Heart left ventricle (tissue), 16 donors: ENCODE measurements around the gene ITGAV. TPM values are rescaled to one million over a fixed set of nuclear protein-coding genes. Genes with fewer than 3 reads are reported as not detected.
"Not testable (repeated sequence)": the region's sequence is repeated elsewhere in the genome, so short reads cannot be mapped to it uniquely, and the experiment has no call there.

Experiments
- ATAC-seq, 4 donors: fragments of 200-7000 bp; cut with Tn5 transposase; one replicate each; pipeline ENCODE4 v1.9.1; 2020 to 2022; ENCODE audit warnings: moderate library complexity in 4 of 4, mild to moderate bottlenecking in 3 of 4, moderate number of reproducible peaks in 1 of 4
- DNase-seq, 5 donors: peaks; one replicate each; pipeline ENCODE4 v3.0.0-alpha.2; 2020
- H3K27ac ChIP-seq, 12 donors: fragments of 200-600 bp; sonication (generic) in 4 of 12; one replicate each; pipeline versions ENCODE4 v1.5.0 to v1.8.0; 2016 to 2022; ENCODE audit warnings: mild to moderate bottlenecking in 2 of 12
- H3K27me3 ChIP-seq, 9 donors: fragments of 200-600 bp; sonication (generic) in 2 of 9; one replicate each; pipeline versions ENCODE4 v1.5.1 to v1.8.0; 2016 to 2022; ENCODE audit warnings: mild to moderate bottlenecking in 3 of 9
- H3K36me3 ChIP-seq, 9 donors: fragments of 200-600 bp; sonication (generic) in 2 of 9; one replicate each; pipeline versions ENCODE4 v1.5.0 to v1.8.0; 2018 to 2022; ENCODE audit warnings: mild to moderate bottlenecking in 2 of 9
- H3K4me1 ChIP-seq, 12 donors: fragments of 200-600 bp; sonication (generic) in 4 of 12; one replicate each; pipeline versions ENCODE4 v1.5.0 to v1.8.0; 2016 to 2022; ENCODE audit warnings: mild to moderate bottlenecking in 3 of 12
- H3K4me3 ChIP-seq, 12 donors: fragments of 200-600 bp; sonication (generic) in 4 of 12; one replicate each; pipeline versions ENCODE4 v1.5.0 to v1.8.0; 2017 to 2022; ENCODE audit warnings: mild to moderate bottlenecking in 9 of 12, moderate library complexity in 4 of 12
- H3K9me3 ChIP-seq, 12 donors: fragments of 200-600 bp; sonication (generic) in 4 of 12; one replicate each; pipeline versions ENCODE4 v1.5.0 to v1.8.0; 2016 to 2022; ENCODE audit warnings: mild to moderate bottlenecking in 1 of 12
- POLR2A ChIP-seq, 2 donors: fragments of 450-650 bp; IDR thresholded peaks; one replicate each; pipeline ENCODE4 v1.6.1; 2017; ENCODE audit warnings: antibody characterized with exemption in 2 of 2, mild to moderate bottlenecking in 2 of 2, moderate library complexity in 2 of 2
- WGBS, 4 donors: extraction: QIAGEN DNeasy Blood & Tissue Kit in 2 of 4; methylation state at CpG; one replicate each; pipeline versions ENCODE4 v1.1.5 to v1.1.7; 2013 to 2018; 5-methylcytosine and 5-hydroxymethylcytosine counted together
- intact Hi-C, 10 donors: fragments of 100-400 bp; cut with DNase I; formaldehyde crosslinking; loops; one replicate each; pipeline versions ENCODE4 v1.11.1 to v1.14.2; 2022
- polyA plus RNA-seq, 2 donors: library from polyadenylated mRNA; stranded (reverse); fragments of 200-250 nt; gene quantifications; one replicate each; pipeline ENCODE4 v1.2.3, GENCODE V29; 2013
- total RNA-seq, 9 donors: library from RNA; depleted of rRNA in 2 of 9; stranded (reverse); fragments of >200 nt in 2 of 9; fragmentation: NEBNext Ultra II Directional in 3 of 9; extraction: Animal tissue kit (Norgen Biotek cat#: 25700) in 3 of 9; gene quantifications; one replicate each; pipeline versions ENCODE4 v1.1.0 to v1.2.4, GENCODE V29; 2016 to 2023
- TF ChIP-seq, protein P1 (sequence below), 12 donors: fragments of 200-600 bp; sonication (generic) in 4 of 12; IDR thresholded peaks; one replicate each; pipeline versions ENCODE4 v1.5.0 to v1.8.0; 2018 to 2022; ENCODE audit warnings: antibody characterized with exemption in 12 of 12, mild to moderate bottlenecking in 5 of 12
- donor health status: ischemic (EF 13 %, LVEDD 7.1; RV severe dilation, severe dysfunction).
- donor health status: healthy with polysubstance abuse.
- donor health status: DM: no; HTN: yes; CAD: no.
- donor health status: DM: no; HTN: no; CAD: no.
- donor health status: ischemic (EF 25% LVEDD 6.9; RV normal size, moderate dysfunction).
- donor health status: ischemic (EF 25% LVEDD 5.7; RV mildly dilated, moderate dysfunction).
- donor health status: healthy.
- donor health status: DM: yes; HTN: yes; CAD: no.
- donor health status: ischemic (EF 35%, LVEDD 5.7; RV mildly dilated, moderate dysfunction).
- donor health status: nonischemic (EF 11% LVEDD 7.7; RV severe dilation, severe dysfunction).
- donor health status: DM: yes; HTN: yes; CAD: no.
- donor health status: PGD.
- donor health status: ischemic (EF 29% LVEDD 5.4; RV normal size, mild dysfunction).
- donor health status: nonischemic (EF 23%, LVEDD 6.1; RV moderate dilation, normal function).

The ITGAV gene
- total and polyA plus RNA-seq, 11 donors, result 22.5 to 358 (median 189) TPM

DNA sequence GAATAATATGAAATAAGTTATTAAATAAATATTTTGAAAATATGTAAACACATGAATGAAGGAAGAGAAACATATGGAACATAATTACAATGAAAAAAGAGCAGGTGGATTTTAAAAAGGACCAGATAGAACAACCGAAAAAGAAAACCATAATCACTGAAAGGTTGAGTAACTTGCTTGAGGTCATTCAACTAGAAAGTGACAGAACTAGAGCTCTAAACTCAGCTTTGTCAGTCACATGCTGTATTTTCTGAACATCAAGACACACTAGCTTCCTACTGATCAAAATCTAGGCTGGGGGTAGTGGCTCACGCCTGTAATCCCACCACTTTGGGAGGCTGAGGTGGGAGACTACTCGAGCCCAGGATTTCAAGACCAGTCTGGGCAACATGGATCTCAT lies 30.0 kb upstream of the ITGAV start:
- no peaks in the 10 kb centered on the region for H3K36me3 ChIP-seq
- intact Hi-C loops, result no loop called here
- H3K4me3 ChIP-seq, result no peak overlapping the region
- ATAC-seq (no peak), DNase-seq (no peak)
- 71 to 98% (median 87%) methylated on average over 3 of the region's 3 CpGs for WGBS, 4 donors
- H3K9me3 ChIP-seq, result peaks cover 0 to 3% (median 0%) of the 10 kb centered on the region in 12 donors
- H3K4me1 ChIP-seq, result no peaks in the 10 kb centered on the region
- TF ChIP-seq, protein P1, sequence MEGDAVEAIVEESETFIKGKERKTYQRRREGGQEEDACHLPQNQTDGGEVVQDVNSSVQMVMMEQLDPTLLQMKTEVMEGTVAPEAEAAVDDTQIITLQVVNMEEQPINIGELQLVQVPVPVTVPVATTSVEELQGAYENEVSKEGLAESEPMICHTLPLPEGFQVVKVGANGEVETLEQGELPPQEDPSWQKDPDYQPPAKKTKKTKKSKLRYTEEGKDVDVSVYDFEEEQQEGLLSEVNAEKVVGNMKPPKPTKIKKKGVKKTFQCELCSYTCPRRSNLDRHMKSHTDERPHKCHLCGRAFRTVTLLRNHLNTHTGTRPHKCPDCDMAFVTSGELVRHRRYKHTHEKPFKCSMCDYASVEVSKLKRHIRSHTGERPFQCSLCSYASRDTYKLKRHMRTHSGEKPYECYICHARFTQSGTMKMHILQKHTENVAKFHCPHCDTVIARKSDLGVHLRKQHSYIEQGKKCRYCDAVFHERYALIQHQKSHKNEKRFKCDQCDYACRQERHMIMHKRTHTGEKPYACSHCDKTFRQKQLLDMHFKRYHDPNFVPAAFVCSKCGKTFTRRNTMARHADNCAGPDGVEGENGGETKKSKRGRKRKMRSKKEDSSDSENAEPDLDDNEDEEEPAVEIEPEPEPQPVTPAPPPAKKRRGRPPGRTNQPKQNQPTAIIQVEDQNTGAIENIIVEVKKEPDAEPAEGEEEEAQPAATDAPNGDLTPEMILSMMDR (IDR thresholded peaks at IDR 0.05), result no peak
- TF ChIP-seq POLR2A (IDR thresholded peaks at IDR 0.05), result no peak
- H3K27me3 ChIP-seq, result no peaks in the 10 kb centered on the region
- no peak overlapping the region for H3K27ac ChIP-seq

DNA sequence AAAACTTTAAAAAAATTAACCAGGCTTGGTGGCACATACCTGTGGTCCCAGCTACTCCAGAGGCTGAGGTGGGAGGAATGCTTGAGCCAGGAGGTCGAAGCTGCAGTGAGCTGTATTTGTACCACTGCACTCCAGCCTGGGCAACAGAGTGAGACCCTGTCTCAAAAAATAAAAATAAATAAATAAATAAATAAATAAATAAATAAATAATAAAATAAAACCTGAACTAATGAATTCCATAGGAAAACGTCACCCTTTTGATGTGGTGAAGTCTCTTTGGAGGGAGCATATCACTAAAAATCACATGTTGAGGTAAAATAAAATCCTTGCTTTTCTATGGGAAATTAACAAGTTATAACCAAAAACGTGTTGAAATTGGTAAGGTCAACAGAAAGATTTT lies 29.6 kb upstream of the ITGAV start:
- Histone ChIP-seq H3K4me1 (no peaks in the 10 kb centered on the region), H3K4me3 (no peak overlapping the region), H3K36me3 (no peaks in the 10 kb centered on the region), H3K27ac (no peak overlapping the region), H3K9me3 (peaks cover 0 to 3% (median 0%) of the 10 kb centered on the region in 12 donors), H3K27me3 (no peaks in the 10 kb centered on the region)
- TF ChIP-seq, protein P1 (IDR thresholded peaks at IDR 0.05), result no peak
- TF ChIP-seq POLR2A (IDR thresholded peaks at IDR 0.05), result no peak
- 59 to 77% (median 61%) methylated on average over 3 of the region's 3 CpGs for WGBS, 4 donors
- DNase-seq, result no peak
- ATAC-seq, result no peak
- intact Hi-C loops, result no loop called here

DNA sequence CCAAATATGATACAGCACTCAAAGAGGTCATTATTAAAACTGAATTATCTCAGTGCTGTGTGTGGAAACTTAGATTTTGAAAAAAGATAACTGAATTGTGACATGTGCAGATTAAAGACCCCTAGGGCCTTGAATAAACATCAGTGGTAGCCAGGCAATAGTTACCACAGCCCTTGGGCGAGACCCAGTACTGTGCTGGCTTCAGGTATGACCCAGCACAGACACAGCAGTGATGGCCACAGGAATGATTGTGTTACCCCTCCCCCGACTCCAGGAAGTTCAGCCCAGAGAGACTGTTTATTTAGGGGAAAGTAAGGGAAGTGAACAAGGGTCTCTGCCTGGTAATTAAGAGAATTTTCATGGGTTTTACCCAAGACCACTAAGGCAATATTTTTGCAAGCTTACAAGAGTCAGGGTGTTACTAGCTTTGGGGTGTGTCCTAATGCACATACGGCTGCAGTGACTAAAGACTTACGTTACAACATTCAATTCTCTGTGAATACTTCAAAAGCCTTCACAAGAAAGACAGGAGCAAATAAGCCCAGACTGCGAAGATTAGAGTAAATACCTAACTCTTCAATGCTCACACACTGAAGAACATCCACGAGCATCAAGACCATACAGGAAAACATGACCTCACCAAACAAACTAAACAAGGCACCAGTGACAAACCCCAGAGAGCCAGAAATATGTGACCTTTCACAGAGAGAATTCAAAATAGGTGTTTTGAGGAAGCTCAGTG lies 28.2 kb upstream of the ITGAV start:
- DNase-seq (no peak), ATAC-seq (no peak)
- Histone ChIP-seq H3K9me3 (peaks cover 0 to 3% (median 0%) of the 10 kb centered on the region in 12 donors), H3K27ac (no peak overlapping the region), H3K4me1 (no peaks in the 10 kb centered on the region), H3K4me3 (no peak overlapping the region), H3K27me3 (no peaks in the 10 kb centered on the region), H3K36me3 (no peaks in the 10 kb centered on the region)
- TF ChIP-seq, protein P1 (IDR thresholded peaks at IDR 0.05), result no peak
- intact Hi-C loops, result no loop called here
- WGBS, 4 donors, result 86 to 89% (median 88%) methylated on average over 6 of the region's 6 CpGs

DNA sequence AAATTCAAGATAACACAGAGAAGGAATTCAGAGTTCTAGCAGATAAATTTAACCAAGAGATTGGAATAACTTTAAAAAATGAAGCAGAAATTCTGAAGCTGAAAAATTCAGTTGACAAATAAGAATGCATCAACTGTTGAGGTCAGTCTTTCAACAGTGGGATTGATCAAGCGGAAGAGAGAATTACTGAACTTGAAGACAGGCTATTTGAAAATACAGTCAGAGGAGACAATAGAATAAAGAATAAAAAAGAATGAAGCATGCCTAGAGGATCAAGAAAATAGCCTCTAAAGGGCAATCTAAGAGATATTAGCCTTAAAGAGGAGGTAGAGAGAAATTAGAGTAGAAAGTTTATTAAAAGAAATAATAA lies 27.7 kb upstream of the ITGAV start:
- Histone ChIP-seq H3K27me3 (no peaks in the 10 kb centered on the region), H3K36me3 (no peaks in the 10 kb centered on the region), H3K9me3 (peaks cover 0 to 3% (median 0%) of the 10 kb centered on the region in 12 donors), H3K4me3 (no peak overlapping the region), H3K4me1 (no peaks in the 10 kb centered on the region), H3K27ac (no peak overlapping the region)
- no peak for TF ChIP-seq POLR2A (IDR thresholded peaks at IDR 0.05)
- TF ChIP-seq, protein P1 (IDR thresholded peaks at IDR 0.05), result no peak
- ATAC-seq, result no peak
- DNase-seq, result no peak
- WGBS, 4 donors, result 93 to 100% (median 97%) methylated on average over 1 of the region's 1 CpG
- intact Hi-C loops, result no loop called here

DNA sequence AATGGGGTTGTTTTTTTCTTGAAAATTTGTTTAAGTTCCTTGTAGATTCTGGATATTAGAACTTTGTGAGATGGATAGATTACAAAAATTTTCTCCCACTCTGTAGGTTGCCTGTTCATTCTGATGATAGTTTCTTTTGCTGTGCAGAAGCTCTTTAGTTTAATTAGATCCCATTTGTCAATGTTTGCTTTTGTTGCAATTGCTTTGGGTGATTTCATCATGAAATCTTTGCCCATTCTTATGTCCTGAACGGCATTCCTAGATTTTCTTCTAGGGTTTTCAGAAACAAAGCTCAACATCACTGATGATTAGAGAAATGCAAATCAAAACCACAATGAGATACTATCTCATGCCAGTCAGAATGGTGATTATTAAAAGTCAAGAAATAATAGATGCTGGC lies 21.3 kb upstream of the ITGAV start:
- H3K4me1 ChIP-seq, H3K36me3 ChIP-seq, intact Hi-C loops, H3K27me3 ChIP-seq, DNase-seq, H3K27ac ChIP-seq, ATAC-seq, H3K9me3 ChIP-seq, H3K4me3 ChIP-seq: not testable (repeated sequence)
- 93 to 97% (median 96%) methylated on average over 1 of the region's 1 CpG for WGBS, 4 donors

DNA sequence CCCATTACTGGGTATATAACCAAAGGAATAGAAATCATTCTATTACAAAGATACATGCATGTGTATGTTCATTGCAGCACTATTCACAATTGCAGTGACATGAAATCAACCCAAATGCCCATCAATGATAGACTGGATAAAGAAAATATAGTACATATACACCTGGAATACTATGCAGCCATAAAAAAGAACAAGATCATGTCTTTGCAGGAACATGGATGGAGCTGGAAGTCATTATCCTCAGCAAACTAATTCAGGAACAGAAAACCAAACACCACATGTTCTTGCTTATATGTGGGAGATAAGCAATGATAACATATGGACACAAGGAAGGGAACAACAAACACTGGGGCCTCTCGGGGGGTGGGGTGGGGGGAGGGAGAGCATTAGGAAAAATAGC lies 20.7 kb upstream of the ITGAV start:
- H3K27me3 ChIP-seq, H3K4me3 ChIP-seq, H3K36me3 ChIP-seq, H3K9me3 ChIP-seq, intact Hi-C loops, ATAC-seq, H3K27ac ChIP-seq, DNase-seq, H3K4me1 ChIP-seq: not testable (repeated sequence)
- WGBS, 4 donors, result 87 to 97% (median 91%) methylated on average over 1 of the region's 1 CpG
